ENCODE results near the gene REXO4. TPM values are rescaled to one million over a fixed set of nuclear protein-coding genes. Genes with fewer than 3 reads are reported as not detected.
A peak's percentile ranks its signal among the peaks of the same experiment; 100 is the strongest.

The REXO4 gene
- polyA plus RNA-seq, 1 of the 3 experiments (the other 2 are of a cell fraction): 37.3 TPM

DNA sequence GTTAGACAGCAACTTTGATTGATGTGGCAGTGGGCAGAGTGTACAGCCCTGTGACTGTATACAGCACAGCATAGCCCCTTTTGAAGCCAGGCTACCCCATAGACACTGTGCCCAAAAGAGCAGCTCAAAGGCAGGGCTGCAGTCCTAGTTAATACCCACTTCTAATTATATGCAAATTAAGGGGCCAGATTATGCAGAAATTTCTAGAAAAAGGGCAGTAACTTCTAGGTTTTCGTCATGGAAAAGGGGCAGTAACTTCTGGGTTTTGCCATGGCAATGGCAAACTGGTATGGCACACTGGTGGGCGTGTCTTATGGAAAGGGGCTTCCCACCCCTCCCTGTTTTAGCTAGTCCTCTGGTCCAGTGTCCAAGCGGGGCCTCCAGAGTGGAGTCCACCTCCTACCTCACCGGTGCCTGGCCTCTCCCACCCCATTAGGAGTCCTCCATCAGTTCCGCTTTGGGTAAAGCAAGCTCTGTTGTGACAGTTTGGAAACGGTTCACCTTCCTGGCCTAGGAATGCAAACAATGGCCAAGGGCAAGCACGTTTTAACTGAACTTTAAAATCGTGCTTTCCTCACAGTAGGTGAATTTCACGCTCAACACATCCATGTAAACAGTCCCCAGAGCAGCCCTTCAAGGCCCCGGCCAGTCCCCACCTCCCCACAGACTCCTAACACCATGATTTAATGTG lies 10.0 kb upstream of the REXO4 start:
- H3F3A ChIP-seq (replicated peaks; ENCODE audit: insufficient read depth): no peaks in the 10 kb centered on the region
- no peak overlapping the region for H3K4me2 ChIP-seq
- DNase-seq: peak; percentile 26
- H3K36me3 ChIP-seq (replicated peaks in 1 of 2; ENCODE audit: control insufficient read depth in 1 of 2, insufficient read depth in 2 of 2, low read length in 1 of 2): no peaks in the 10 kb centered on the region
- no peaks in the 10 kb centered on the region for H3K27me3 ChIP-seq (ENCODE audit: insufficient read depth)
- H2AFZ ChIP-seq (ENCODE audit: low read depth): no peak overlapping the region
- no peak overlapping the region for H3K9ac ChIP-seq
- POLR2A ChIA-PET: no interaction called here
- CTCF ChIA-PET: interaction anchor here (1.0 to 1.3 kb wide), 2 partner anchors 10 to 19 kb away, joined by 3 to 4 read pairs; no protein-coding TSS in a partner anchor
- H3K4me1 ChIP-seq (ENCODE audit: control insufficient read depth in 1 of 2, insufficient read depth in 2 of 2, low read depth in 1 of 2, low read length in 1 of 2): no peaks in the 10 kb centered on the region; a peak in 1 of 4 replicates
- H4K20me1 ChIP-seq (ENCODE audit: insufficient read depth): no peaks in the 10 kb centered on the region
- no peaks in the 10 kb centered on the region for H3K9me2 ChIP-seq
- no peak overlapping the region for H3K27ac ChIP-seq (ENCODE audit: low read depth in 2 of 2, low read length in 1 of 2)
- H3K79me2 ChIP-seq (ENCODE audit: insufficient read depth): no peaks in the 10 kb centered on the region
- TF ChIP-seq YY1 (IDR thresholded peaks at IDR 0.05; ENCODE audit: low read depth) (no peak), POLR2AphosphoS5 (IDR thresholded peaks at IDR 0.05; ENCODE audit: low read depth, low read length) (no peak), RCOR1 (IDR thresholded peaks at IDR 0.05; ENCODE audit: low read length) (no peak), FOXM1 (IDR thresholded peaks at IDR 0.05; ENCODE audit: low read depth) (no peak), GABPA (IDR thresholded peaks at IDR 0.05; ENCODE audit: low read depth) (no peak), EZH2phosphoT487 (IDR thresholded peaks at IDR 0.05; ENCODE audit: borderline replicate concordance, low read depth) (no peak), JUND (IDR thresholded peaks at IDR 0.05) (no peak), SIN3A (IDR thresholded peaks at IDR 0.05; ENCODE audit: borderline replicate concordance, low read depth, low read length) (no peak), TAF1 (IDR thresholded peaks at IDR 0.05; ENCODE audit: borderline replicate concordance, low read depth, low read length) (no peak), EP300 (IDR thresholded peaks at IDR 0.05; ENCODE audit: borderline replicate concordance in 1 of 2, low read depth in 1 of 2, low read length in 1 of 2) (no peak), FOXJ3 (CRISPR knock-in tag; IDR thresholded peaks at IDR 0.05) (no peak), NFIC (IDR thresholded peaks at IDR 0.05; ENCODE audit: borderline replicate concordance) (no peak), RFX5 (IDR thresholded peaks at IDR 0.05; ENCODE audit: low read length) (no peak), USF2 (IDR thresholded peaks at IDR 0.05; ENCODE audit: borderline replicate concordance, low read depth, low read length) (no peak)
- TF ChIP-seq, protein P1, sequence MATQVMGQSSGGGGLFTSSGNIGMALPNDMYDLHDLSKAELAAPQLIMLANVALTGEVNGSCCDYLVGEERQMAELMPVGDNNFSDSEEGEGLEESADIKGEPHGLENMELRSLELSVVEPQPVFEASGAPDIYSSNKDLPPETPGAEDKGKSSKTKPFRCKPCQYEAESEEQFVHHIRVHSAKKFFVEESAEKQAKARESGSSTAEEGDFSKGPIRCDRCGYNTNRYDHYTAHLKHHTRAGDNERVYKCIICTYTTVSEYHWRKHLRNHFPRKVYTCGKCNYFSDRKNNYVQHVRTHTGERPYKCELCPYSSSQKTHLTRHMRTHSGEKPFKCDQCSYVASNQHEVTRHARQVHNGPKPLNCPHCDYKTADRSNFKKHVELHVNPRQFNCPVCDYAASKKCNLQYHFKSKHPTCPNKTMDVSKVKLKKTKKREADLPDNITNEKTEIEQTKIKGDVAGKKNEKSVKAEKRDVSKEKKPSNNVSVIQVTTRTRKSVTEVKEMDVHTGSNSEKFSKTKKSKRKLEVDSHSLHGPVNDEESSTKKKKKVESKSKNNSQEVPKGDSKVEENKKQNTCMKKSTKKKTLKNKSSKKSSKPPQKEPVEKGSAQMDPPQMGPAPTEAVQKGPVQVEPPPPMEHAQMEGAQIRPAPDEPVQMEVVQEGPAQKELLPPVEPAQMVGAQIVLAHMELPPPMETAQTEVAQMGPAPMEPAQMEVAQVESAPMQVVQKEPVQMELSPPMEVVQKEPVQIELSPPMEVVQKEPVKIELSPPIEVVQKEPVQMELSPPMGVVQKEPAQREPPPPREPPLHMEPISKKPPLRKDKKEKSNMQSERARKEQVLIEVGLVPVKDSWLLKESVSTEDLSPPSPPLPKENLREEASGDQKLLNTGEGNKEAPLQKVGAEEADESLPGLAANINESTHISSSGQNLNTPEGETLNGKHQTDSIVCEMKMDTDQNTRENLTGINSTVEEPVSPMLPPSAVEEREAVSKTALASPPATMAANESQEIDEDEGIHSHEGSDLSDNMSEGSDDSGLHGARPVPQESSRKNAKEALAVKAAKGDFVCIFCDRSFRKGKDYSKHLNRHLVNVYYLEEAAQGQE (IDR thresholded peaks at IDR 0.05; ENCODE audit: low read depth, low read length): no peak
- TF ChIP-seq, protein P2, sequence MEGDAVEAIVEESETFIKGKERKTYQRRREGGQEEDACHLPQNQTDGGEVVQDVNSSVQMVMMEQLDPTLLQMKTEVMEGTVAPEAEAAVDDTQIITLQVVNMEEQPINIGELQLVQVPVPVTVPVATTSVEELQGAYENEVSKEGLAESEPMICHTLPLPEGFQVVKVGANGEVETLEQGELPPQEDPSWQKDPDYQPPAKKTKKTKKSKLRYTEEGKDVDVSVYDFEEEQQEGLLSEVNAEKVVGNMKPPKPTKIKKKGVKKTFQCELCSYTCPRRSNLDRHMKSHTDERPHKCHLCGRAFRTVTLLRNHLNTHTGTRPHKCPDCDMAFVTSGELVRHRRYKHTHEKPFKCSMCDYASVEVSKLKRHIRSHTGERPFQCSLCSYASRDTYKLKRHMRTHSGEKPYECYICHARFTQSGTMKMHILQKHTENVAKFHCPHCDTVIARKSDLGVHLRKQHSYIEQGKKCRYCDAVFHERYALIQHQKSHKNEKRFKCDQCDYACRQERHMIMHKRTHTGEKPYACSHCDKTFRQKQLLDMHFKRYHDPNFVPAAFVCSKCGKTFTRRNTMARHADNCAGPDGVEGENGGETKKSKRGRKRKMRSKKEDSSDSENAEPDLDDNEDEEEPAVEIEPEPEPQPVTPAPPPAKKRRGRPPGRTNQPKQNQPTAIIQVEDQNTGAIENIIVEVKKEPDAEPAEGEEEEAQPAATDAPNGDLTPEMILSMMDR (IDR thresholded peaks at IDR 0.05): no peak
- TF ChIP-seq, protein P3, sequence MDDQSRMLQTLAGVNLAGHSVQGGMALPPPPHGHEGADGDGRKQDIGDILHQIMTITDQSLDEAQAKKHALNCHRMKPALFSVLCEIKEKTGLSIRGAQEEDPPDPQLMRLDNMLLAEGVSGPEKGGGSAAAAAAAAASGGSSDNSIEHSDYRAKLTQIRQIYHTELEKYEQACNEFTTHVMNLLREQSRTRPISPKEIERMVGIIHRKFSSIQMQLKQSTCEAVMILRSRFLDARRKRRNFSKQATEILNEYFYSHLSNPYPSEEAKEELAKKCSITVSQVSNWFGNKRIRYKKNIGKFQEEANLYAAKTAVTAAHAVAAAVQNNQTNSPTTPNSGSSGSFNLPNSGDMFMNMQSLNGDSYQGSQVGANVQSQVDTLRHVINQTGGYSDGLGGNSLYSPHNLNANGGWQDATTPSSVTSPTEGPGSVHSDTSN (IDR thresholded peaks at IDR 0.05): no peak
- TF ChIP-seq, protein P4, sequence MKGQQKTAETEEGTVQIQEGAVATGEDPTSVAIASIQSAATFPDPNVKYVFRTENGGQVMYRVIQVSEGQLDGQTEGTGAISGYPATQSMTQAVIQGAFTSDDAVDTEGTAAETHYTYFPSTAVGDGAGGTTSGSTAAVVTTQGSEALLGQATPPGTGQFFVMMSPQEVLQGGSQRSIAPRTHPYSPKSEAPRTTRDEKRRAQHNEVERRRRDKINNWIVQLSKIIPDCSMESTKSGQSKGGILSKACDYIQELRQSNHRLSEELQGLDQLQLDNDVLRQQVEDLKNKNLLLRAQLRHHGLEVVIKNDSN (IDR thresholded peaks at IDR 0.05; ENCODE audit: borderline replicate concordance, low read depth): no peak
- no peaks in the 10 kb centered on the region for H3K9me3 ChIP-seq
- H3K4me3 ChIP-seq (ENCODE audit: low read depth in 2 of 2, low read length in 1 of 2): no peak overlapping the region
- WGBS (ENCODE audit: low lambda C conversion rate): 78% methylated on average over 10 of the region's 10 CpGs
